NCI-H2029 treated with DMSO at 0.1 percent for 48 hours (cell line): ENCODE measurements around the gene PLEKHA4.
"Not testable (repeated sequence)": the region's sequence is repeated elsewhere in the genome, so short reads cannot be mapped to it uniquely, and the experiment has no call there.

Experiments
- DNase-seq: peaks from one replicate; lab custom pipeline; 2025; lab: John Stamatoyannopoulos, UW

The PLEKHA4 gene

GRCh38 chr19:48866692-48867091 lies 1.7 kb downstream of the PLEKHA4 start:
- no peak for DNase-seq

- no peak for DNase-seq
These were observed 5.6 kb downstream of the PLEKHA4 start for GRCh38 chr19:48862827-48863226.

- no peak for DNase-seq
These were observed 7.1 kb downstream of the PLEKHA4 start for GRCh38 chr19:48861313-48861712.

GRCh38 chr19:48859711-48860572 lies 8.5 kb downstream of the PLEKHA4 start:
- DNase-seq: no peak

GRCh38 chr19:48858984-48859710 lies 9.3 kb downstream of the PLEKHA4 start:
- no peak for DNase-seq

GRCh38 chr19:48856921-48857320 lies 11.5 kb downstream of the PLEKHA4 start:
- DNase-seq: no peak

- no peak for DNase-seq
These were observed 14.3 kb downstream of the PLEKHA4 start for GRCh38 chr19:48854103-48854502.

- DNase-seq: no peak
These were observed 14.9 kb downstream of the PLEKHA4 start for GRCh38 chr19:48853483-48853882.

- DNase-seq: no peak
These were observed 16.1 kb downstream of the PLEKHA4 start for GRCh38 chr19:48852292-48852691.

GRCh38 chr19:48846659-48847058 lies 21.8 kb downstream of the PLEKHA4 start:
- not testable (repeated sequence) for DNase-seq

- DNase-seq: no peak
These were observed 23.0 kb downstream of the PLEKHA4 start for GRCh38 chr19:48845384-48845783.

GRCh38 chr19:48844472-48844871 lies 23.9 kb downstream of the PLEKHA4 start:
- no peak for DNase-seq

GRCh38 chr19:48842789-48843162 lies 25.6 kb downstream of the PLEKHA4 start:
- DNase-seq: peak; percentile 60

GRCh38 chr19:48841571-48841970 lies 26.8 kb downstream of the PLEKHA4 start:
- DNase-seq: no peak

GRCh38 chr19:48841047-48841446 lies 27.4 kb downstream of the PLEKHA4 start:
- DNase-seq: no peak

GRCh38 chr19:48837687-48838086 lies 30.7 kb downstream of the PLEKHA4 start:
- DNase-seq: no peak

GRCh38 chr19:48837051-48837524 lies 31.3 kb downstream of the PLEKHA4 start:
- DNase-seq: no peak

- no peak for DNase-seq
These were observed 32.1 kb downstream of the PLEKHA4 start, which contains the start of gene HSD17B14 for GRCh38 chr19:48836089-48837017. TSS of gene HSD17B14 (minus strand) at chr19:48836491. CDS start at chr19:48836411, 80 bp downstream.

- DNase-seq: peak; percentile 87
These were observed 32.7 kb downstream of the PLEKHA4 start for GRCh38 chr19:48835734-48836088.

GRCh38 chr19:48833977-48834376 lies 34.4 kb downstream of the PLEKHA4 start:
- DNase-seq: no peak

GRCh38 chr19:48833049-48833448 lies 35.4 kb downstream of the PLEKHA4 start:
- no peak for DNase-seq

GRCh38 chr19:48830965-48831364 lies 37.5 kb downstream of the PLEKHA4 start:
- DNase-seq: no peak
